HCT116 (cell line): ENCODE results near the gene GATB.

Experiments used
- CTCF ChIP-seq, 3 experiments: fragments of 200-600 bp in 1 of 3; sonication (generic) in 1 of 3; IDR thresholded peaks in 2 of 3; conservative IDR thresholded peaks in 1 of 3; 2 replicates each; pipeline ENCODE4 v1.5.1; 2012 to 2017; ENCODE audit warnings: low read depth in 2 of 3, low read length in 2 of 3, antibody characterized with exemption in 1 of 3, borderline replicate concordance in 1 of 3, control low read depth in 1 of 3, mild to moderate bottlenecking in 1 of 3, mixed read lengths in 1 of 3, mixed run types in 1 of 3, moderate library complexity in 1 of 3; ENCODE audit not compliant: insufficient read depth in 1 of 3
- EZH2 ChIP-seq: fragments of 200-600 bp; sonication (generic); IDR thresholded peaks from 2 replicates; pipeline ENCODE4 v1.6.1; 2017; ENCODE audit warnings: antibody characterized with exemption, mixed run types

GRCh38 chr4:151703401-151703800 lies 57.4 kb downstream of the GATB start:
- no peak for TF ChIP-seq CTCF (IDR thresholded peaks at IDR 0.05 in 2 of 3, conservative IDR thresholded peaks at IDR 0.05 in 1 of 3; ENCODE audit: borderline replicate concordance in 1 of 3, insufficient read depth in 1 of 3, low read depth in 2 of 3, low read length in 2 of 3)
- no peak for TF ChIP-seq EZH2
